Uterus (tissue), 2 donors: ENCODE results near the gene MIAT.

Experiments
- POLR2A ChIP-seq, 2 donors: fragments of 450-650 bp; IDR thresholded peaks; one replicate each; pipeline ENCODE4 v1.6.1; 2016; ENCODE audit warnings: antibody characterized with exemption in 2 of 2, mild to moderate bottlenecking in 1 of 2, moderate library complexity in 1 of 2
- TF ChIP-seq, protein P1 (sequence below), 4 experiments: fragments of 200-600 bp in 2 of 4; fragments of 450-650 bp in 2 of 4; sonication (generic) in 2 of 4; IDR thresholded peaks; one replicate each; pipeline ENCODE4 v1.5.1; 2016 to 2019; ENCODE audit warnings: antibody characterized with exemption in 4 of 4, mild to moderate bottlenecking in 2 of 4, moderate library complexity in 1 of 4

DNA sequence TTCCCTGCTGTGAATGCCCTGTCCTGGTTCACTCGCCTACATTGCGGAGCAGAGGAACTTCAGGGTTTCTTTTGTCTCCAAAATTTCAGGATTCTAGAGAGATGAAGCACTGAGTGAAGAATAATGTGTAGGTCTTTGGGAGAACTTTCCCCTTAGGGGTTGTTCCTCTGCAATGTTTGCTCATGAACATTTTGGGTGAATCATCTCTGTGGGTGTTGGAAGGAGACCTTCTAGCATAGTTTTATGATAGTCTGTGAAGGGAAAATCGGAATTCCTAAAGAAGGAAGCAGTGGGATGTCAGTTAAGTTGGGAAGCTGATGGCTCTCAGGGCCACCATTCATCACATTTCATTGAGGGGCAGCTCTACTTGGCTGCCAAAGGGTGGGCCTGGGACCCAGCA lies 64.8 kb downstream of the MIAT start:
- TF ChIP-seq, protein P1, sequence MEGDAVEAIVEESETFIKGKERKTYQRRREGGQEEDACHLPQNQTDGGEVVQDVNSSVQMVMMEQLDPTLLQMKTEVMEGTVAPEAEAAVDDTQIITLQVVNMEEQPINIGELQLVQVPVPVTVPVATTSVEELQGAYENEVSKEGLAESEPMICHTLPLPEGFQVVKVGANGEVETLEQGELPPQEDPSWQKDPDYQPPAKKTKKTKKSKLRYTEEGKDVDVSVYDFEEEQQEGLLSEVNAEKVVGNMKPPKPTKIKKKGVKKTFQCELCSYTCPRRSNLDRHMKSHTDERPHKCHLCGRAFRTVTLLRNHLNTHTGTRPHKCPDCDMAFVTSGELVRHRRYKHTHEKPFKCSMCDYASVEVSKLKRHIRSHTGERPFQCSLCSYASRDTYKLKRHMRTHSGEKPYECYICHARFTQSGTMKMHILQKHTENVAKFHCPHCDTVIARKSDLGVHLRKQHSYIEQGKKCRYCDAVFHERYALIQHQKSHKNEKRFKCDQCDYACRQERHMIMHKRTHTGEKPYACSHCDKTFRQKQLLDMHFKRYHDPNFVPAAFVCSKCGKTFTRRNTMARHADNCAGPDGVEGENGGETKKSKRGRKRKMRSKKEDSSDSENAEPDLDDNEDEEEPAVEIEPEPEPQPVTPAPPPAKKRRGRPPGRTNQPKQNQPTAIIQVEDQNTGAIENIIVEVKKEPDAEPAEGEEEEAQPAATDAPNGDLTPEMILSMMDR (IDR thresholded peaks at IDR 0.05) = no peak
- no peak for TF ChIP-seq POLR2A (IDR thresholded peaks at IDR 0.05)
